Measurements from ENCODE around the gene NTHL1.

DNA sequence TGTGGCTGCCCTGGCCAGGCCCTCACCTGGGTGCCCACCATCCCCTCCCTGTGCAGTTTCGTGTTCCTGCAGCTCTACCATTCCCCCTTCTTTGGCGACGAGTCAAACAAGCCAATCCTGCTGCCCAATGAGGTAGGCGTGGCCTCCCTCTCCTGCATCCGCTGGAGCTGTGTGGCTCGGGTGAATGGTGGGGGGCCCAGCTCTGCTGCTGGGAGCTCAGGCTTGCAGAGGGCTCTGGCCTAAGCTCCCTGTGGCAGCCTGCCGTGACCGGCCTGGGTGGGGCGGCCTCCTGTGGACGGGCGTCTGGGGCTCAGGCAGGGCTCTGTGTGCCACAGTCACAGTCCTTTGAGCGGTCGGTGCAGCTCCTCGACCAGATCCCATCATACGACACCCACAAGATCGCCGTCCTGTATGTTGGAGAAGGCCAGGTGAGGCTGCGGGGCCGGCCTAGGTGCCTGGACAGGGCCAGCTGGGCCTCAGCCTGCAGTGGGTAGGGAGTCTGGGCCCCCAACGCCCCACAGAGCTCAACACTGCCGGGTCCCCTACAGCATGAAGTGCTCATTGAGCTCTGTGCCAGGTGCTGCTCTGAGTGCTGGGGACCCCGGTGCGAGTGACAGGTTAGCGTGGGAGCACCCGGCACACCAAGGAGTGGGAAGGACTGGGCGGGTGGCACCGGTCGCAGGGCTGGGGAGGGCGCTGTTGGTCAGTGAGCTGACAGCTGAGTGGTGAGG, 37.4 kb upstream of the NTHL1 start:
- TF ChIP-seq, protein P1, sequence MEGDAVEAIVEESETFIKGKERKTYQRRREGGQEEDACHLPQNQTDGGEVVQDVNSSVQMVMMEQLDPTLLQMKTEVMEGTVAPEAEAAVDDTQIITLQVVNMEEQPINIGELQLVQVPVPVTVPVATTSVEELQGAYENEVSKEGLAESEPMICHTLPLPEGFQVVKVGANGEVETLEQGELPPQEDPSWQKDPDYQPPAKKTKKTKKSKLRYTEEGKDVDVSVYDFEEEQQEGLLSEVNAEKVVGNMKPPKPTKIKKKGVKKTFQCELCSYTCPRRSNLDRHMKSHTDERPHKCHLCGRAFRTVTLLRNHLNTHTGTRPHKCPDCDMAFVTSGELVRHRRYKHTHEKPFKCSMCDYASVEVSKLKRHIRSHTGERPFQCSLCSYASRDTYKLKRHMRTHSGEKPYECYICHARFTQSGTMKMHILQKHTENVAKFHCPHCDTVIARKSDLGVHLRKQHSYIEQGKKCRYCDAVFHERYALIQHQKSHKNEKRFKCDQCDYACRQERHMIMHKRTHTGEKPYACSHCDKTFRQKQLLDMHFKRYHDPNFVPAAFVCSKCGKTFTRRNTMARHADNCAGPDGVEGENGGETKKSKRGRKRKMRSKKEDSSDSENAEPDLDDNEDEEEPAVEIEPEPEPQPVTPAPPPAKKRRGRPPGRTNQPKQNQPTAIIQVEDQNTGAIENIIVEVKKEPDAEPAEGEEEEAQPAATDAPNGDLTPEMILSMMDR (IDR thresholded peaks at IDR 0.05) = 0 out of 2 replicates have a peak, but pooled peaks have one; percentile 6
- TF ChIP-seq ZFX (IDR thresholded peaks at IDR 0.05; ENCODE audit: borderline replicate concordance) = no peak
